Measurements from ENCODE around the gene MYPN.

GRCh38 chr10:68118657-68119056 is 9.4 kb downstream of the MYPN start:
- TF ChIP-seq CTCF (IDR thresholded peaks at IDR 0.05), result no peak
- TF ChIP-seq POLR2A (IDR thresholded peaks at IDR 0.05), result no peak

All from body of pancreas (tissue), 4 donors.